HepG2 (cell line): ENCODE results near the gene VCL. TPM values are rescaled to one million over a fixed set of nuclear protein-coding genes. Genes with fewer than 3 reads are reported as not detected.

Experiments used
- ATAC-seq: fragments of 200-7000 bp; cut with Tn5 transposase; 3 replicates; pipeline ENCODE4 v1.9.1; 2020; ENCODE audit warnings: mild to moderate bottlenecking, moderate library complexity
- BruUV-seq: library from RNA; stranded (reverse); fragments of 400-500 nt; replicated peaks from 2 replicates; lab custom pipeline; 2021; lab: Mats Ljungman, UMichigan
- CTCF ChIA-PET: fragments of 300-600 bp; formaldehyde crosslinking; extraction: SDS; loops from one replicate; lab custom pipeline; 2021; ENCODE audit warnings: low total read pairs, inconsistent platforms, low intra/inter-chr PET ratio; lab: Yijun Ruan, JAX
- POLR2A ChIA-PET: fragments of 350-600 bp; sonication (Branson Sonifier 250); formaldehyde crosslinking; loops from one replicate; lab custom pipeline; 2020; ENCODE audit warnings: antibody characterized with exemption, inconsistent platforms; lab: Yijun Ruan, JAX
- DNase-seq: peaks from one replicate; pipeline ENCODE4 v3.0.0-alpha.2; 2015; ENCODE audit warnings: low spot score
- FAIRE-seq: peaks from 3 replicates; lab custom pipeline; 2011; peaks lifted over from hg19 to GRCh38; lab: Jason Lieb, UNC
- H2AFZ ChIP-seq: one replicate; pipeline ENCODE4 v1.6.1; 2011; ENCODE audit warnings: low read length, inconsistent platforms
- H3K27ac ChIP-seq: fragments of 300-600 bp; 3 replicates; pipeline ENCODE4 v1.8.0; 2011; ENCODE audit warnings: mixed run types, mild to moderate bottlenecking, mixed read lengths, low read length, inconsistent platforms; ENCODE audit not compliant: insufficient read depth; ENCODE audit errors: extremely low read length
- H3K27me3 ChIP-seq, 2 experiments: fragments of 200-600 bp in 1 of 2; 2 replicates in 1 of 2; 3 replicates in 1 of 2; pipeline versions ENCODE4 v1.6.0 to v1.8.0; 2011; ENCODE audit warnings: low read length in 2 of 2, mild to moderate bottlenecking in 2 of 2, moderate library complexity in 2 of 2, inconsistent platforms in 1 of 2; ENCODE audit not compliant: insufficient read depth in 2 of 2, control insufficient read depth in 1 of 2
- H3K36me3 ChIP-seq, 2 experiments: fragments of 200-600 bp in 1 of 2; replicated peaks in 1 of 2; 2 replicates in 1 of 2; 3 replicates in 1 of 2; pipeline versions ENCODE4 v1.5.1 to v1.8.0; 2011; ENCODE audit warnings: low read length in 2 of 2, inconsistent platforms in 1 of 2; ENCODE audit not compliant: insufficient read depth in 2 of 2, control insufficient read depth in 1 of 2
- H3K4me1 ChIP-seq: 2 replicates; pipeline ENCODE4 v1.5.1; 2012; ENCODE audit warnings: low read length, inconsistent platforms; ENCODE audit not compliant: insufficient read depth
- H3K4me2 ChIP-seq: 2 replicates; pipeline ENCODE4 v1.6.0; 2011; ENCODE audit warnings: low read depth, low read length, inconsistent platforms
- H3K4me3 ChIP-seq, 3 experiments: fragments of 200-600 bp in 1 of 3; sonication (generic), shearing (Covaris generic) in 1 of 3; replicated peaks in 1 of 3; 2 replicates each; pipeline ENCODE4 v1.5.1; 2011 to 2016; ENCODE audit warnings: low read length in 3 of 3, inconsistent platforms in 2 of 3, low read depth in 2 of 3, mild to moderate bottlenecking in 2 of 3, control low read depth in 1 of 3, mixed read lengths in 1 of 3; ENCODE audit not compliant: insufficient read depth in 1 of 3
- H3K79me2 ChIP-seq: one replicate; pipeline ENCODE4 v1.6.1; 2011; ENCODE audit warnings: low read length, inconsistent platforms; ENCODE audit not compliant: insufficient read depth
- H3K9ac ChIP-seq: 2 replicates; pipeline ENCODE4 v1.6.0; 2011; ENCODE audit warnings: mild to moderate bottlenecking, low read depth, low read length, inconsistent platforms; ENCODE audit not compliant: insufficient read depth
- H3K9me3 ChIP-seq: 2 replicates; pipeline ENCODE4 v1.5.1; 2012; ENCODE audit warnings: mild to moderate bottlenecking, low read length
- H4K20me1 ChIP-seq: 2 replicates; pipeline ENCODE4 v1.6.0; 2011; ENCODE audit warnings: inconsistent platforms, mild to moderate bottlenecking, low read length, moderate library complexity; ENCODE audit not compliant: insufficient read depth
- ATF7-NPFF ChIP-seq: sonication (generic); formaldehyde crosslinking; IDR thresholded peaks from 2 replicates; pipeline ENCODE4 v1.8.1; 2023; ENCODE audit warnings: mild to moderate bottlenecking, low read depth, missing genetic modification reagents, moderate library complexity
- CHD2 ChIP-seq: IDR thresholded peaks from 2 replicates; pipeline ENCODE4 v1.6.1; 2011; ENCODE audit warnings: low read depth, low read length, improper control_type of control experiment
- DZIP1 ChIP-seq: sonication (generic); formaldehyde crosslinking; IDR thresholded peaks from 2 replicates; pipeline ENCODE4 v1.5.0; 2020; ENCODE audit warnings: mild to moderate bottlenecking, missing genetic modification reagents
- E2F2 ChIP-seq: sonication (generic); formaldehyde crosslinking; IDR thresholded peaks from 2 replicates; pipeline ENCODE4 v1.4.0; 2020; ENCODE audit warnings: missing genetic modification reagents, borderline replicate concordance
- FOSL2 ChIP-seq: sonication (generic); formaldehyde crosslinking; IDR thresholded peaks from 2 replicates; pipeline ENCODE4 v1.4.0; 2020; ENCODE audit warnings: missing genetic modification reagents
- GMEB1 ChIP-seq: sonication (generic); formaldehyde crosslinking; IDR thresholded peaks from 2 replicates; pipeline ENCODE4 v1.5.1; 2020; ENCODE audit warnings: missing genetic modification reagents, mild to moderate bottlenecking, borderline replicate concordance
- HDAC6 ChIP-seq: fragments of 200-600 bp; sonication (generic); IDR thresholded peaks from 2 replicates; pipeline ENCODE4 v1.7.0; 2017; ENCODE audit warnings: mild to moderate bottlenecking, antibody characterized with exemption, low read length, low read depth
- LBX2 ChIP-seq: sonication (generic); formaldehyde crosslinking; IDR thresholded peaks from 2 replicates; pipeline ENCODE4 v1.5.0; 2020; ENCODE audit warnings: missing genetic modification reagents, mild to moderate bottlenecking, borderline replicate concordance
- MED1 ChIP-seq: sonication (generic); formaldehyde crosslinking; IDR thresholded peaks from 2 replicates; pipeline ENCODE4 v1.4.0; 2020; ENCODE audit warnings: missing genetic modification reagents
- MEIS1 ChIP-seq: sonication (generic); formaldehyde crosslinking; IDR thresholded peaks from 2 replicates; pipeline ENCODE4 v1.9.0; 2021; ENCODE audit warnings: mild to moderate bottlenecking, missing genetic modification reagents, moderate library complexity, borderline replicate concordance
- PHF5A ChIP-seq: IDR thresholded peaks from one replicate; pipeline ENCODE4 v1.6.1; 2018; ENCODE audit warnings: low read depth, missing genetic modification reagents; ENCODE audit not compliant: unreplicated experiment
- SYNCRIP ChIP-seq: fragments of 200-400 bp; formaldehyde crosslinking; IDR thresholded peaks from 2 replicates; pipeline ENCODE4 v1.6.1; 2018; ENCODE audit warnings: mild to moderate bottlenecking, low read depth, low read length; ENCODE audit not compliant: insufficient read depth
- ZFY ChIP-seq: sonication (generic); formaldehyde crosslinking; IDR thresholded peaks from 2 replicates; pipeline ENCODE4 v1.4.0; 2020; ENCODE audit warnings: missing genetic modification reagents
- ZNF274 ChIP-seq: sonication (generic); formaldehyde crosslinking; IDR thresholded peaks from 2 replicates; pipeline ENCODE4 v1.5.1; 2020; ENCODE audit warnings: mild to moderate bottlenecking, missing genetic modification reagents
- ZNF616 ChIP-seq: sonication (generic); formaldehyde crosslinking; IDR thresholded peaks from 2 replicates; pipeline ENCODE4 v1.5.0; 2020; ENCODE audit warnings: low read depth, mild to moderate bottlenecking, missing genetic modification reagents
- ZNF709 ChIP-seq: sonication (generic); formaldehyde crosslinking; IDR thresholded peaks from 2 replicates; pipeline ENCODE4 v1.5.0; 2020; ENCODE audit warnings: mild to moderate bottlenecking, missing genetic modification reagents
- WGBS: methylation state at CpG from one replicate; pipeline ENCODE4 v1.1.6; 2017; ENCODE audit warnings: low lambda C conversion rate; 5-methylcytosine and 5-hydroxymethylcytosine counted together
- in situ Hi-C: cut with HindIII; loops from 2 replicates; pipeline ENCODE4 v1.10.0; 2017; ENCODE audit warnings: low pct_unique_long_range_greater_than_20kb; ENCODE audit not compliant: extremely low pct_ligation_motif_present
- intact Hi-C: fragments of 100-400 bp; cut with micrococcal nuclease; formaldehyde crosslinking; loops from one replicate; pipeline ENCODE4 v1.10.0; 2022; ENCODE audit not compliant: unreplicated experiment
- polyA plus RNA-seq, 8 experiments: library from polyadenylated mRNA; depleted of rRNA in 3 of 8; stranded (reverse) in 7 of 8; unstranded in 1 of 8; fragments of >200 nt; fragmentation: Illumina TruSeq in 4 of 8; extraction: Trizol in 4 of 8; gene quantifications; 2 replicates each; pipeline versions ENCODE4 v1.2.1 to v1.2.3, GENCODE V29; 2011 to 2016; ENCODE audit warnings: low read depth in 4 of 8, missing spikeins in 1 of 8, mixed read lengths in 1 of 8; ENCODE audit not compliant: insufficient read depth in 1 of 8
- total RNA-seq, 5 experiments: library from RNA; depleted of rRNA; stranded (reverse); fragments of >200 nt; fragmentation: Illumina TruSeq; extraction: Trizol; gene quantifications; 2 replicates each; pipeline ENCODE4 v1.2.3, GENCODE V29; 2016; ENCODE audit warnings: low read depth in 1 of 5

The VCL gene
- total and polyA plus RNA-seq, 2 of the 13 experiments (the other 11 are each of a cell fraction or from before 2014, with no cell fraction given) = 17.3 to 26.9 TPM

GRCh38 chr10:74150990-74151878, 153.3 kb downstream of the VCL start, which contains the start of gene ADK:
Gene ADK (plus strand): TSS chr10:74151221. CDS start chr10:74151279, 58 bp downstream.
- Histone ChIP-seq H3K27me3 (peaks cover 0 to 4% of the 10 kb centered on the region in 2 experiments; a peak in 1 of 5 replicates), H3K4me3 (peak within 1 kb of the TSS; percentile 80 to 96 (median 91)), H3K27ac (peak within 1 kb of the TSS; percentile 95), H3K36me3 (peaks cover 1 to 4% of the 10 kb centered on the region in 2 experiments; a peak in 1 of 5 replicates), H3K9ac (peak within 1 kb of the TSS; percentile 96), H3K9me3 (no peaks in the 10 kb centered on the region), H3K4me2 (peak within 1 kb of the TSS; percentile 95), H2AFZ (peak within 1 kb of the TSS; percentile 52), H3K4me1 (peaks cover 51% of the 10 kb centered on the region), H4K20me1 (no peaks in the 10 kb centered on the region), H3K79me2 (peaks cover 68% of the 10 kb centered on the region)
- POLR2A ChIA-PET = interaction anchor here (0.8 to 3.0 kb wide), 7 partner anchors 11 to 1248 kb away, joined by 3 to 45 read pairs (median 3); no protein-coding TSS in a partner anchor
- peak; percentile 79 for FAIRE-seq
- DNase-seq = peak; percentile 96
- BruUV-seq = TSS peak; percentile 73
- CTCF ChIA-PET = no interaction called here
- intact Hi-C loops = loop anchor here (2.0 to 10.0 kb wide), 2 partner anchors 26 to 64 kb away; no protein-coding TSS in a partner anchor
- ATAC-seq = peak; percentile 90
- WGBS = 1% methylated on average over 31 of the region's 57 CpGs
- in situ Hi-C loops = no loop called here
- TF ChIP-seq ATF7-NPFF (CRISPR knock-in tag) = no peak; the same call in 1 of the 2 replicates
- TF ChIP-seq ZNF709 = 0 out of 2 replicates have a peak, but pooled peaks have one; percentile 59
- no peak for TF ChIP-seq FOSL2 (CRISPR knock-in tag)
- no peak; the same call in 1 of the 2 replicates for TF ChIP-seq ZNF274 (CRISPR knock-in tag)
- no peak for TF ChIP-seq LBX2 (CRISPR knock-in tag)
- peak; percentile 59; the same call in 1 of the 2 replicates for TF ChIP-seq ZFY
- TF ChIP-seq ZNF616 (CRISPR knock-in tag) = peak; percentile 85; the same call in 1 of the 2 replicates
- no peak for TF ChIP-seq HDAC6
- TF ChIP-seq CHD2 = no peak
- TF ChIP-seq PHF5A (CRISPR knock-in tag) = no peak
- TF ChIP-seq GMEB1 (CRISPR knock-in tag) = 0 out of 2 replicates have a peak, but pooled peaks have one; percentile 2
- peak; percentile 70; the same call in 1 of the 2 replicates for TF ChIP-seq E2F2 (CRISPR knock-in tag)
- peak; percentile 55; the same call in 1 of the 2 replicates for TF ChIP-seq MEIS1 (CRISPR knock-in tag)
- TF ChIP-seq MED1 (CRISPR knock-in tag) = peak; percentile 31
- TF ChIP-seq DZIP1 (CRISPR knock-in tag) = 0 out of 2 replicates have a peak, but pooled peaks have one; percentile 49
- TF ChIP-seq SYNCRIP = no peak
